ENCODE results near the gene JARID2.
A peak's percentile ranks its signal among the peaks of the same experiment; 100 is the strongest.

Gene JARID2

GRCh38 chr6:15501826-15502445, 256.1 kb downstream of the JARID2 start:
- Histone ChIP-seq H3K27ac (peak overlapping the region; percentile 20), H3K9me3 (ENCODE audit: low read depth, low read length) (no peaks in the 10 kb centered on the region), H3K4me3 (no peak overlapping the region), H3K36me3 (ENCODE audit: insufficient read depth, low read length) (peaks cover 77% of the 10 kb centered on the region), H3K9ac (ENCODE audit: insufficient read length) (no peak overlapping the region)
- no peak for TF ChIP-seq POLR2AphosphoS5 (IDR thresholded peaks at IDR 0.05; ENCODE audit: borderline replicate concordance, low read depth, low read length)
- no peak for TF ChIP-seq FOXP2 (optimal IDR thresholded peaks at IDR 0.05; ENCODE audit: control extremely low read depth, extremely low read length, insufficient read depth)
- no peak for TF ChIP-seq EZH2 (IDR thresholded peaks at IDR 0.05)
- DNase-seq (ENCODE audit: low read depth, low spot score): no peak

GRCh38 chr6:15502446-15503345, 256.8 kb downstream of the JARID2 start:
- no peak overlapping the region for H3K4me3 ChIP-seq
- no peak overlapping the region for H3K9ac ChIP-seq (ENCODE audit: insufficient read length)
- no peak for DNase-seq (ENCODE audit: low read depth, low spot score)
- TF ChIP-seq EZH2 (IDR thresholded peaks at IDR 0.05) (no peak), FOXP2 (optimal IDR thresholded peaks at IDR 0.05; ENCODE audit: control extremely low read depth, extremely low read length, insufficient read depth) (no peak), POLR2AphosphoS5 (IDR thresholded peaks at IDR 0.05; ENCODE audit: borderline replicate concordance, low read depth, low read length) (no peak)
- H3K9me3 ChIP-seq (ENCODE audit: low read depth, low read length): no peaks in the 10 kb centered on the region
- peaks cover 80% of the 10 kb centered on the region for H3K36me3 ChIP-seq (ENCODE audit: insufficient read depth, low read length)
- H3K27ac ChIP-seq: peak overlapping the region; percentile 65

GRCh38 chr6:15503346-15503680, 257.4 kb downstream of the JARID2 start:
- Histone ChIP-seq H3K4me3 (no peak overlapping the region), H3K9me3 (ENCODE audit: low read depth, low read length) (no peaks in the 10 kb centered on the region), H3K27ac (peak overlapping the region; percentile 65), H3K36me3 (ENCODE audit: insufficient read depth, low read length) (peaks cover 80% of the 10 kb centered on the region), H3K9ac (ENCODE audit: insufficient read length) (no peak overlapping the region)
- no peak for DNase-seq (ENCODE audit: low read depth, low spot score)
- TF ChIP-seq POLR2AphosphoS5 (IDR thresholded peaks at IDR 0.05; ENCODE audit: borderline replicate concordance, low read depth, low read length) (no peak), FOXP2 (optimal IDR thresholded peaks at IDR 0.05; ENCODE audit: control extremely low read depth, extremely low read length, insufficient read depth) (no peak), EZH2 (IDR thresholded peaks at IDR 0.05) (no peak)

- no peak for TF ChIP-seq EZH2 (IDR thresholded peaks at IDR 0.05)
- TF ChIP-seq POLR2AphosphoS5 (IDR thresholded peaks at IDR 0.05; ENCODE audit: borderline replicate concordance, low read depth, low read length): no peak
- TF ChIP-seq FOXP2 (optimal IDR thresholded peaks at IDR 0.05; ENCODE audit: control extremely low read depth, extremely low read length, insufficient read depth): no peak
- Histone ChIP-seq H3K36me3 (ENCODE audit: insufficient read depth, low read length) (peaks cover 80% of the 10 kb centered on the region), H3K4me3 (no peak overlapping the region; the same call in 1 of the 2 replicates), H3K27ac (peak overlapping the region; percentile 65), H3K9ac (ENCODE audit: insufficient read length) (peak overlapping the region; percentile 0), H3K9me3 (ENCODE audit: low read depth, low read length) (no peaks in the 10 kb centered on the region)
- DNase-seq (ENCODE audit: low read depth, low spot score): no peak
Measured at GRCh38 chr6:15504040-15504495, 258.2 kb downstream of the JARID2 start.

- peak overlapping the region; percentile 46 for H3K9ac ChIP-seq (ENCODE audit: insufficient read length)
- DNase-seq (ENCODE audit: low read depth, low spot score): peak; percentile 90
- peak overlapping the region; percentile 65 for H3K27ac ChIP-seq
- no peak for TF ChIP-seq EZH2 (IDR thresholded peaks at IDR 0.05)
- TF ChIP-seq POLR2AphosphoS5 (IDR thresholded peaks at IDR 0.05; ENCODE audit: borderline replicate concordance, low read depth, low read length): peak; percentile 73
- TF ChIP-seq FOXP2 (optimal IDR thresholded peaks at IDR 0.05; ENCODE audit: control extremely low read depth, extremely low read length, insufficient read depth): peak; percentile 31
- H3K4me3 ChIP-seq: peak overlapping the region; percentile 65
- H3K9me3 ChIP-seq (ENCODE audit: low read depth, low read length): no peaks in the 10 kb centered on the region
- peaks cover 84% of the 10 kb centered on the region for H3K36me3 ChIP-seq (ENCODE audit: insufficient read depth, low read length)
Measured at GRCh38 chr6:15504581-15505350, 258.9 kb downstream of the JARID2 start.

- DNase-seq (ENCODE audit: low read depth, low spot score): no peak
- Histone ChIP-seq H3K27ac (peak overlapping the region; percentile 65; the same call in 1 of the 2 replicates), H3K9me3 (ENCODE audit: low read depth, low read length) (no peaks in the 10 kb centered on the region), H3K9ac (ENCODE audit: insufficient read length) (no peak overlapping the region), H3K4me3 (peak overlapping the region; percentile 65; the same call in 1 of the 2 replicates), H3K36me3 (ENCODE audit: insufficient read depth, low read length) (peaks cover 86% of the 10 kb centered on the region)
- TF ChIP-seq EZH2 (IDR thresholded peaks at IDR 0.05) (no peak), POLR2AphosphoS5 (IDR thresholded peaks at IDR 0.05; ENCODE audit: borderline replicate concordance, low read depth, low read length) (no peak), FOXP2 (optimal IDR thresholded peaks at IDR 0.05; ENCODE audit: control extremely low read depth, extremely low read length, insufficient read depth) (no peak)
Measured at GRCh38 chr6:15505463-15505918, 259.6 kb downstream of the JARID2 start.

- Histone ChIP-seq H3K27ac (no peak overlapping the region), H3K4me3 (no peak overlapping the region), H3K9ac (ENCODE audit: insufficient read length) (no peak overlapping the region), H3K9me3 (ENCODE audit: low read depth, low read length) (no peaks in the 10 kb centered on the region), H3K36me3 (ENCODE audit: insufficient read depth, low read length) (peaks cover 86% of the 10 kb centered on the region)
- DNase-seq (ENCODE audit: low read depth, low spot score): no peak
- TF ChIP-seq POLR2AphosphoS5 (IDR thresholded peaks at IDR 0.05; ENCODE audit: borderline replicate concordance, low read depth, low read length) (no peak), EZH2 (IDR thresholded peaks at IDR 0.05) (no peak), FOXP2 (optimal IDR thresholded peaks at IDR 0.05; ENCODE audit: control extremely low read depth, extremely low read length, insufficient read depth) (no peak)
Measured at GRCh38 chr6:15506066-15506465, 260.2 kb downstream of the JARID2 start.
